Measurements from ENCODE around the gene ST7.

DNA sequence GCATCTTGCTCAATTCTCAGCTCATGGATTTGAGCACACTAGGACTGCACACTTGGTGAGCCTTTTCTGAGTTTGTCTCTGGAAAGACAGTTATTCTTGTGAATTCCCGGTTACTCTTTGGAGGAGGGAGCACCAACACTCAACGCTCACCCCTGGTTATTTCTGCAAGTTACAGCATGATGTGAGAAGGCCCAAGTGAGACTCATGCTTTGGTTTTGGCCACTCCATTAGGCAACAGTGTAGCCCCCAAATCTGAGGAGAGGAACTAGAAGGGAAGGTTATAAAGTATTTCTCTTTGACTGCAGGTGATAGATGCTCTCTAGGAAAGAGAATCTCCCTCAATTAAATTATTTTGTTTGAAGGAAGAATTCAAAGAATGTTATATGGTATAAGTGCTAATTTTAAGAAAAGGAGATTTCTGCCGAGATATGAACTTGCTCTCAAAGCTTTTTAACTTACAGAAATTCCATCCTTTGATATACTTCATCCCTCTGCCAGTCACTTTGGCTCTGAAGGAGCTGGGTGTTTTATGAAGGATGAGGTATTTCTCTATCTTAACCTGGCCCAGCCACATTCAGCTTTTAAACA is 186.2 kb downstream of the ST7 start:
- TF ChIP-seq, protein P1, sequence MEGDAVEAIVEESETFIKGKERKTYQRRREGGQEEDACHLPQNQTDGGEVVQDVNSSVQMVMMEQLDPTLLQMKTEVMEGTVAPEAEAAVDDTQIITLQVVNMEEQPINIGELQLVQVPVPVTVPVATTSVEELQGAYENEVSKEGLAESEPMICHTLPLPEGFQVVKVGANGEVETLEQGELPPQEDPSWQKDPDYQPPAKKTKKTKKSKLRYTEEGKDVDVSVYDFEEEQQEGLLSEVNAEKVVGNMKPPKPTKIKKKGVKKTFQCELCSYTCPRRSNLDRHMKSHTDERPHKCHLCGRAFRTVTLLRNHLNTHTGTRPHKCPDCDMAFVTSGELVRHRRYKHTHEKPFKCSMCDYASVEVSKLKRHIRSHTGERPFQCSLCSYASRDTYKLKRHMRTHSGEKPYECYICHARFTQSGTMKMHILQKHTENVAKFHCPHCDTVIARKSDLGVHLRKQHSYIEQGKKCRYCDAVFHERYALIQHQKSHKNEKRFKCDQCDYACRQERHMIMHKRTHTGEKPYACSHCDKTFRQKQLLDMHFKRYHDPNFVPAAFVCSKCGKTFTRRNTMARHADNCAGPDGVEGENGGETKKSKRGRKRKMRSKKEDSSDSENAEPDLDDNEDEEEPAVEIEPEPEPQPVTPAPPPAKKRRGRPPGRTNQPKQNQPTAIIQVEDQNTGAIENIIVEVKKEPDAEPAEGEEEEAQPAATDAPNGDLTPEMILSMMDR (conservative IDR thresholded peaks at IDR 0.05 in 1 of 2, IDR thresholded peaks at IDR 0.05 in 1 of 2; ENCODE audit: low read depth in 1 of 2, low read length in 2 of 2), result no peak
- no peak for TF ChIP-seq EZH2 (IDR thresholded peaks at IDR 0.05; ENCODE audit: low read length, missing control alignments)

Data from fibroblast of lung (primary cell).